Activated naive CD8-positive, alpha-beta T cell (primary cell): Measurements from ENCODE around the gene KCNMA1.

Source experiments
- H3K27ac Mint-ChIP-seq: one replicate; pipeline ENCODE4 v1.8.0; 2021; ENCODE audit warnings: mixed read lengths
- H3K27me3 Mint-ChIP-seq: one replicate; pipeline ENCODE4 v1.8.0; 2021; ENCODE audit warnings: mixed read lengths
- H3K36me3 Mint-ChIP-seq: one replicate; pipeline ENCODE4 v1.8.0; 2021; ENCODE audit warnings: mixed read lengths
- H3K4me1 Mint-ChIP-seq: one replicate; pipeline ENCODE4 v1.8.0; 2021; ENCODE audit warnings: low read depth, mixed read lengths
- H3K4me3 Mint-ChIP-seq: one replicate; pipeline ENCODE4 v1.8.0; 2021; ENCODE audit warnings: mild to moderate bottlenecking, mixed read lengths
- H3K9me3 Mint-ChIP-seq: one replicate; pipeline ENCODE4 v1.8.0; 2021; ENCODE audit warnings: low read depth, mixed read lengths

Gene KCNMA1

GRCh38 chr10:77016855-77017254 is 620.8 kb downstream of the KCNMA1 start:
- no peaks in the 10 kb centered on the region for H3K36me3 Mint-ChIP-seq
- H3K27ac Mint-ChIP-seq, result no peak overlapping the region
- H3K9me3 Mint-ChIP-seq, result no peaks in the 10 kb centered on the region
- H3K27me3 Mint-ChIP-seq, result no peaks in the 10 kb centered on the region
- no peaks in the 10 kb centered on the region for H3K4me1 Mint-ChIP-seq
- H3K4me3 Mint-ChIP-seq, result no peak overlapping the region

GRCh38 chr10:77016278-77016815 is 621.3 kb downstream of the KCNMA1 start:
- Mint-ChIP-seq H3K27me3 (no peaks in the 10 kb centered on the region), H3K27ac (no peak overlapping the region), H3K9me3 (no peaks in the 10 kb centered on the region), H3K36me3 (no peaks in the 10 kb centered on the region), H3K4me3 (no peak overlapping the region), H3K4me1 (no peaks in the 10 kb centered on the region)

- Mint-ChIP-seq H3K4me3 (no peak overlapping the region), H3K4me1 (no peaks in the 10 kb centered on the region), H3K27me3 (no peaks in the 10 kb centered on the region), H3K36me3 (no peaks in the 10 kb centered on the region), H3K27ac (no peak overlapping the region), H3K9me3 (no peaks in the 10 kb centered on the region)
Observed at GRCh38 chr10:77015360-77015759, 622.2 kb downstream of the KCNMA1 start.

- Mint-ChIP-seq H3K27ac (no peak overlapping the region), H3K27me3 (no peaks in the 10 kb centered on the region), H3K36me3 (no peaks in the 10 kb centered on the region), H3K9me3 (no peaks in the 10 kb centered on the region), H3K4me3 (no peak overlapping the region), H3K4me1 (no peaks in the 10 kb centered on the region)
Observed at GRCh38 chr10:77012812-77013500, 624.7 kb downstream of the KCNMA1 start.

GRCh38 chr10:77011874-77012811 is 625.5 kb downstream of the KCNMA1 start:
- Mint-ChIP-seq H3K4me3 (no peak overlapping the region), H3K9me3 (no peaks in the 10 kb centered on the region), H3K4me1 (no peaks in the 10 kb centered on the region), H3K27me3 (no peaks in the 10 kb centered on the region), H3K27ac (no peak overlapping the region), H3K36me3 (no peaks in the 10 kb centered on the region)

GRCh38 chr10:77010430-77010829 is 627.2 kb downstream of the KCNMA1 start:
- no peak overlapping the region for H3K4me3 Mint-ChIP-seq
- no peaks in the 10 kb centered on the region for H3K9me3 Mint-ChIP-seq
- H3K27me3 Mint-ChIP-seq, result no peaks in the 10 kb centered on the region
- H3K4me1 Mint-ChIP-seq, result no peaks in the 10 kb centered on the region
- H3K36me3 Mint-ChIP-seq, result no peaks in the 10 kb centered on the region
- H3K27ac Mint-ChIP-seq, result no peak overlapping the region

GRCh38 chr10:77007834-77008233 is 629.8 kb downstream of the KCNMA1 start:
- H3K36me3 Mint-ChIP-seq, result no peaks in the 10 kb centered on the region
- H3K9me3 Mint-ChIP-seq, result no peaks in the 10 kb centered on the region
- H3K4me3 Mint-ChIP-seq, result no peak overlapping the region
- H3K27ac Mint-ChIP-seq, result no peak overlapping the region
- no peaks in the 10 kb centered on the region for H3K27me3 Mint-ChIP-seq
- no peaks in the 10 kb centered on the region for H3K4me1 Mint-ChIP-seq

- no peaks in the 10 kb centered on the region for H3K4me1 Mint-ChIP-seq
- H3K36me3 Mint-ChIP-seq, result no peaks in the 10 kb centered on the region
- no peaks in the 10 kb centered on the region for H3K9me3 Mint-ChIP-seq
- no peaks in the 10 kb centered on the region for H3K27me3 Mint-ChIP-seq
- no peak overlapping the region for H3K4me3 Mint-ChIP-seq
- H3K27ac Mint-ChIP-seq, result no peak overlapping the region
Observed at GRCh38 chr10:77006836-77007511, 630.6 kb downstream of the KCNMA1 start.

- Mint-ChIP-seq H3K9me3 (no peaks in the 10 kb centered on the region), H3K36me3 (no peaks in the 10 kb centered on the region), H3K4me3 (no peak overlapping the region), H3K4me1 (no peaks in the 10 kb centered on the region), H3K27me3 (no peaks in the 10 kb centered on the region), H3K27ac (no peak overlapping the region)
Observed at GRCh38 chr10:77005871-77006270, 631.7 kb downstream of the KCNMA1 start.

- Mint-ChIP-seq H3K4me1 (no peaks in the 10 kb centered on the region), H3K27me3 (no peaks in the 10 kb centered on the region)
Observed at GRCh38 chr10:77004917-77005564, 632.6 kb downstream of the KCNMA1 start.

GRCh38 chr10:77002872-77003271 is 634.7 kb downstream of the KCNMA1 start:
- H3K27ac Mint-ChIP-seq, result no peak overlapping the region
- no peaks in the 10 kb centered on the region for H3K4me1 Mint-ChIP-seq
- H3K36me3 Mint-ChIP-seq, result no peaks in the 10 kb centered on the region
- no peaks in the 10 kb centered on the region for H3K9me3 Mint-ChIP-seq
- H3K4me3 Mint-ChIP-seq, result no peak overlapping the region
- H3K27me3 Mint-ChIP-seq, result no peaks in the 10 kb centered on the region

More at GRCh38 chr10:77004917-77005564, 632.6 kb downstream of the KCNMA1 start:
- Mint-ChIP-seq H3K4me3 (no peak overlapping the region), H3K9me3 (no peaks in the 10 kb centered on the region), H3K36me3 (no peaks in the 10 kb centered on the region), H3K27ac (no peak overlapping the region)

GRCh38 chr10:77001206-77001605 is 636.4 kb downstream of the KCNMA1 start:
- Mint-ChIP-seq H3K9me3 (no peaks in the 10 kb centered on the region), H3K27me3 (no peaks in the 10 kb centered on the region), H3K4me3 (no peak overlapping the region), H3K27ac (no peak overlapping the region), H3K4me1 (no peaks in the 10 kb centered on the region), H3K36me3 (no peaks in the 10 kb centered on the region)

GRCh38 chr10:76998451-76998850 is 639.2 kb downstream of the KCNMA1 start:
- H3K4me3 Mint-ChIP-seq, result no peak overlapping the region
- H3K27me3 Mint-ChIP-seq, result no peaks in the 10 kb centered on the region
- H3K9me3 Mint-ChIP-seq, result no peaks in the 10 kb centered on the region
- H3K4me1 Mint-ChIP-seq, result no peaks in the 10 kb centered on the region
- H3K27ac Mint-ChIP-seq, result no peak overlapping the region
- no peaks in the 10 kb centered on the region for H3K36me3 Mint-ChIP-seq

GRCh38 chr10:76997631-76998030 is 640.0 kb downstream of the KCNMA1 start:
- no peaks in the 10 kb centered on the region for H3K9me3 Mint-ChIP-seq
- no peak overlapping the region for H3K27ac Mint-ChIP-seq
- H3K36me3 Mint-ChIP-seq, result no peaks in the 10 kb centered on the region
- no peaks in the 10 kb centered on the region for H3K4me1 Mint-ChIP-seq
- H3K4me3 Mint-ChIP-seq, result no peak overlapping the region
- no peaks in the 10 kb centered on the region for H3K27me3 Mint-ChIP-seq
